ENCODE measurements around the gene BRD3. TPM values are rescaled to one million over a fixed set of nuclear protein-coding genes. Genes with fewer than 3 reads are reported as not detected.
A peak's percentile ranks its signal among the peaks of the same experiment; 100 is the strongest.

BRD3 gene
- total RNA-seq, 1 donor from 2014 or later, result 28.6 TPM

- DNase-seq (ENCODE audit: low spot score), result peak; percentile 89
Observed at GRCh38 chr9:134066913-134067851, 644 bp downstream of the BRD3 start.

GRCh38 chr9:134066526-134066912 lies 1.3 kb downstream of the BRD3 start:
- DNase-seq (ENCODE audit: low spot score), result no peak

- DNase-seq (ENCODE audit: low spot score), result peak; percentile 78
Observed at GRCh38 chr9:134065612-134066419, 2.0 kb downstream of the BRD3 start.

GRCh38 chr9:134064711-134065110 lies 3.1 kb downstream of the BRD3 start:
- DNase-seq (ENCODE audit: low spot score), result peak; percentile 79

- peak; percentile 75 for DNase-seq (ENCODE audit: low spot score)
Observed at GRCh38 chr9:134063571-134064450, 4.0 kb downstream of the BRD3 start.

GRCh38 chr9:134063088-134063570 lies 4.7 kb downstream of the BRD3 start:
- peak; percentile 82 for DNase-seq (ENCODE audit: low spot score)

GRCh38 chr9:134062461-134063087 lies 5.3 kb downstream of the BRD3 start:
- DNase-seq (ENCODE audit: low spot score), result peak; percentile 77

- DNase-seq (ENCODE audit: low spot score), result peak; percentile 78
Observed at GRCh38 chr9:134061688-134062371, 6.0 kb downstream of the BRD3 start.

GRCh38 chr9:134061019-134061687 lies 6.7 kb downstream of the BRD3 start:
- DNase-seq (ENCODE audit: low spot score), result peak; percentile 76

GRCh38 chr9:134060546-134060945 lies 7.3 kb downstream of the BRD3 start:
- peak; percentile 76 for DNase-seq (ENCODE audit: low spot score)

GRCh38 chr9:134059661-134060395 lies 8.0 kb downstream of the BRD3 start:
- peak; percentile 78 for DNase-seq (ENCODE audit: low spot score)

- DNase-seq (ENCODE audit: low spot score), result peak; percentile 85
Observed at GRCh38 chr9:134059188-134059641, 8.6 kb downstream of the BRD3 start.

GRCh38 chr9:134058716-134059115 lies 9.1 kb downstream of the BRD3 start:
- no peak for DNase-seq (ENCODE audit: low spot score)

- DNase-seq (ENCODE audit: low spot score), result peak; percentile 79
Observed at GRCh38 chr9:134057751-134058701, 9.8 kb downstream of the BRD3 start.

GRCh38 chr9:134057307-134057657 lies 10.5 kb downstream of the BRD3 start:
- DNase-seq (ENCODE audit: low spot score), result no peak

GRCh38 chr9:134056483-134057306 lies 11.1 kb downstream of the BRD3 start:
- no peak for DNase-seq (ENCODE audit: low spot score)

Data from mesenteric fat pad (tissue), 1 donor.